Adrenal gland (tissue), 5 donors: Measurements from ENCODE around the gene CALB2.

Experiments
- POLR2A ChIP-seq, 2 donors: fragments of 450-650 bp; IDR thresholded peaks; one replicate each; pipeline ENCODE4 v1.6.1; 2017; ENCODE audit warnings: antibody characterized with exemption in 2 of 2, mild to moderate bottlenecking in 2 of 2, moderate library complexity in 1 of 2
- TF ChIP-seq, protein P1 (sequence below), 6 experiments: fragments of 450-650 bp in 4 of 6; fragments of 200-600 bp in 2 of 6; sonication (generic) in 1 of 6; IDR thresholded peaks; 1 replicate in 5 of 6; 2 replicates in 1 of 6; pipeline versions ENCODE4 v1.5.1 to v1.8.0; 2016 to 2021; ENCODE audit warnings: antibody characterized with exemption in 6 of 6, mild to moderate bottlenecking in 2 of 6, moderate library complexity in 1 of 6
- donor health status: DM: no; HTN: no; CAD: no.

DNA sequence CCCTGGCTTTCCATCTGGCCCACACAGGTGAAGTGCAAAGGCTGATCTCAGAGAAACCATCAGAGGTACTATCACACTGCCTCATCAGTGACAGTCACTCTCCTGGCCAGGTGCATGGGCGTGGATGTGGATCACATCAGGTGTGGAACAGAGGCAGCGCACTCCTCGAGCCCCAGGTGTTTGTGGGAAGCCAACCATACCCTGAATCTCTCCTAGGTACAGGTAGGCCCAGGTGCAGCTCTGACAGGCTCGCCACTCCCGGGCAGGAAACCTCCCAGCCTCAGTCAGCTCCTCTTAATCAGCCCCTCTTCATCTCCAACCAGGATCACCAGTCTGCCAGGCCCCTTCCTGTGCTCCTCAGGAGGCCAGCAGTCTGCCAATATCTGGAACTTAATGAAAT is 51.6 kb downstream of the CALB2 start:
- TF ChIP-seq, protein P1, sequence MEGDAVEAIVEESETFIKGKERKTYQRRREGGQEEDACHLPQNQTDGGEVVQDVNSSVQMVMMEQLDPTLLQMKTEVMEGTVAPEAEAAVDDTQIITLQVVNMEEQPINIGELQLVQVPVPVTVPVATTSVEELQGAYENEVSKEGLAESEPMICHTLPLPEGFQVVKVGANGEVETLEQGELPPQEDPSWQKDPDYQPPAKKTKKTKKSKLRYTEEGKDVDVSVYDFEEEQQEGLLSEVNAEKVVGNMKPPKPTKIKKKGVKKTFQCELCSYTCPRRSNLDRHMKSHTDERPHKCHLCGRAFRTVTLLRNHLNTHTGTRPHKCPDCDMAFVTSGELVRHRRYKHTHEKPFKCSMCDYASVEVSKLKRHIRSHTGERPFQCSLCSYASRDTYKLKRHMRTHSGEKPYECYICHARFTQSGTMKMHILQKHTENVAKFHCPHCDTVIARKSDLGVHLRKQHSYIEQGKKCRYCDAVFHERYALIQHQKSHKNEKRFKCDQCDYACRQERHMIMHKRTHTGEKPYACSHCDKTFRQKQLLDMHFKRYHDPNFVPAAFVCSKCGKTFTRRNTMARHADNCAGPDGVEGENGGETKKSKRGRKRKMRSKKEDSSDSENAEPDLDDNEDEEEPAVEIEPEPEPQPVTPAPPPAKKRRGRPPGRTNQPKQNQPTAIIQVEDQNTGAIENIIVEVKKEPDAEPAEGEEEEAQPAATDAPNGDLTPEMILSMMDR (IDR thresholded peaks at IDR 0.05) = no peak
- no peak for TF ChIP-seq POLR2A (IDR thresholded peaks at IDR 0.05)
